AG04450 (cell line): Measurements from ENCODE around the gene TRAF1. TPM values are rescaled to one million over a fixed set of nuclear protein-coding genes. Genes with fewer than 3 reads are reported as not detected.

Experiments used
- CTCF ChIA-PET: fragments of 300-600, 350-600 bp; formaldehyde crosslinking; extraction: SDS; loops from one replicate; lab custom pipeline; 2022; ENCODE audit warnings: antibody characterized with exemption, inconsistent platforms; lab: Charles Lee
- POLR2A ChIA-PET: fragments of 350-600 bp; formaldehyde crosslinking; extraction: SDS; loops from one replicate; lab custom pipeline; 2021; ENCODE audit warnings: antibody characterized with exemption, inconsistent platforms; lab: Yijun Ruan, JAX
- DNase-seq: peaks from one replicate; pipeline ENCODE4 v3.0.0-alpha.2; 2011; ENCODE audit warnings: low read depth, low spot score
- H3K27ac ChIP-seq: one replicate; pipeline ENCODE4 v1.5.1; 2012; ENCODE audit warnings: low read depth, low read length, control low read depth
- H3K27me3 ChIP-seq: one replicate; pipeline ENCODE4 v1.6.0; 2012; ENCODE audit warnings: low read length; ENCODE audit not compliant: control insufficient read depth, insufficient read depth
- H3K4me3 ChIP-seq: 2 replicates; pipeline ENCODE4 v1.5.1; 2011; ENCODE audit warnings: mild to moderate bottlenecking, low read depth, low read length, control low read depth
- H3K9me3 ChIP-seq: 2 replicates; pipeline ENCODE4 v1.5.1; 2012; ENCODE audit warnings: low read length; ENCODE audit not compliant: control insufficient read depth, insufficient read depth
- CTCF ChIP-seq: IDR thresholded peaks from 2 replicates; pipeline ENCODE4 v1.5.1; 2011; ENCODE audit warnings: low read depth, low read length, control low read depth, inconsistent platforms
- polyA plus RNA-seq: library from polyadenylated mRNA; depleted of rRNA; stranded (reverse); fragments of >200 nt; gene quantifications from 2 replicates; pipeline ENCODE4 v1.2.3, GENCODE V29; 2011

TRAF1 gene
- polyA plus RNA-seq, 1 experiment: 3.7 TPM

GRCh38 chr9:120857902-120858301 lies 68.7 kb downstream of the TRAF1 start:
- TF ChIP-seq CTCF: no peak
- DNase-seq: no peak
- H3K4me3 ChIP-seq: no peak overlapping the region
- ChIA-PET POLR2A (no interaction called here), CTCF (no interaction called here)
- H3K27ac ChIP-seq: no peak overlapping the region
- no peaks in the 10 kb centered on the region for H3K9me3 ChIP-seq
- H3K27me3 ChIP-seq: no peaks in the 10 kb centered on the region

DNA sequence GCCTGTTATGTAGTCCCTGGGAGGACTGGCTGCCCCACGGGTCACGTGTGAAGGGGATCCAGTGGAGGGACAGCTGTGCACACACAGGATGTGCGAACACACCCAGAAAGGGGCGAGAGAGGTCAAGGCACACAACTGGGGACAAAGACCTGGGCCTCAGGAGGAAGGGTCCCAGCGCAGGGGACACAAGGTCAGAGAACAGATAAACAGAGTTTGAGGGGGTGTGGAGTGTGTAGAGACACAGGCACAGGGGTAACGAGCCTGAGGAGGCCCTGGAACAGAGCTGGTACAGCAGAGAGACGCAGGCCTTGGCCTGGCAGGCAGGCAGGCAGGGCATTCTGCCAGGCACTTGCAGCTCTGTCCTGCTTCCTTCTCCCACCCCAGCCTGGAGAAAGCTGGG lies 69.1 kb downstream of the TRAF1 start:
- no peak for TF ChIP-seq CTCF
- Histone ChIP-seq H3K27me3 (no peaks in the 10 kb centered on the region), H3K9me3 (no peaks in the 10 kb centered on the region), H3K4me3 (no peak overlapping the region), H3K27ac (no peak overlapping the region)
- DNase-seq: no peak
- POLR2A ChIA-PET: no interaction called here
- CTCF ChIA-PET: no interaction called here

DNA sequence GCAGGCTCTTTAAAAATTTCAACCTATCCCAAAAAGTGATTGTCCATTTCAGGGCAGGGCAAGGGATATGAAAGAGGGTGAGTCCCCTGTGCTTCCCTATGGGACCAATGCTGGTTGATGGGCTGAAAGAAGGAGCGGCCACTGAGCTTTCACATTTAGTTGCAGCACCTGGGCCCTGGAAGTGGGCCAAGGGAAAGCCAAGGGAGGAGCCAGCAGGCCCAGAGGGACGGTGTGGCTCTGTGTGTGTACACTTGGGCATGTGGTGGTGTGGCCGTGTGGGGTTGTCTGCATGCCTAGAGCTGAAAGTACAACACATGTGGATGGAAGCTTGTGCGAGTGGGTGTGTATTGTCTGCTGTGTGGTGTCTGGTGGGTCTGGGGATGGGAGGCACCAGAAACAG lies 69.9 kb downstream of the TRAF1 start:
- no peak for TF ChIP-seq CTCF
- H3K9me3 ChIP-seq: no peaks in the 10 kb centered on the region
- H3K27ac ChIP-seq: no peak overlapping the region
- POLR2A ChIA-PET: interaction anchor here (0.6 kb wide), 1 partner anchor 17 kb away, joined by 4 read pairs; no protein-coding TSS in a partner anchor
- CTCF ChIA-PET: no interaction called here
- no peak overlapping the region for H3K4me3 ChIP-seq
- DNase-seq: no peak
- no peaks in the 10 kb centered on the region for H3K27me3 ChIP-seq

DNA sequence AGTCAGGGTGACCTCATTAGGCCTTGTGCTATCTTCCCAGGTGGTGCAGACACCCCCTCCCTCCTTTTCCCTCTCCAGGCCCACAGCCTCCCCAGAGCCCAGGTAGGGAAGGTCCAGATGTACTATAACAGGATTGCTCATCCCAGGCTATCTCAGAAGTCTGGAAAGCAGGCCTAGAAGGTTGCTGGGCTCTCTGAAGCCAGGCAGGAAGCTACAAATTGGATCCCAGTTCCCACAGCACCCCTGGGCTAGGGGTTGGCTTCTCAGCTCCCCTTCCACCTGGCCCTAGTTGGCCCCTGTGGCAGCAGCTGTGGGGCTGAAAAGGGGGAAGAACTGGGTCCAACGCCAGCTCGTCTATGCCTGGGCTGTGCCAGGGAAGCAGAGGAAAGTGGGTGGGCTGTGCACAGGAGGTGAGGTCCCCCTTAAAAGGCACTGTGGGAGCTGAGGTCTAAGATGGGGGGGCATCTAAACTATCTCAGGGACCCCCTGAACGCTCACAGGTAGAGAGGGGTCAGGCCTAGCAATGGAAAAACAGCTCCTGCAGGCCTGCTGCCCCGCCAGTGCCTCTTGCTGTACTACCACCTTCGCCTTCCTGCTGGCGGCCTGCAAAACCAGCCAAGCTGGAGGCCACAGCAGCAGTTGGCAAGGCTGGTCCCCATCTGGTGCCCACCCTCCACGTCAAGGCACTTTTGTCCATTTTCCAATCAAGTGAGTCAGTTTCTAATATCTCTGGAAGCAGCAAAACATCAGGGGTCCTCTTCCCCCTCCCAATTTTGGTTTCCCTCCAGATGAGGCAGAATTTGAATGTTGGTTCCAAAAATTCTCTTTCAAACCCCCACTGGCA lies 70.5 kb downstream of the TRAF1 start:
- POLR2A ChIA-PET: interaction anchor here (0.6 kb wide), 1 partner anchor 16 kb away, joined by 4 read pairs; no protein-coding TSS in a partner anchor
- Histone ChIP-seq H3K9me3 (no peaks in the 10 kb centered on the region), H3K27me3 (no peaks in the 10 kb centered on the region), H3K4me3 (no peak overlapping the region), H3K27ac (no peak overlapping the region)
- no peak for TF ChIP-seq CTCF
- CTCF ChIA-PET: no interaction called here
- no peak for DNase-seq

DNA sequence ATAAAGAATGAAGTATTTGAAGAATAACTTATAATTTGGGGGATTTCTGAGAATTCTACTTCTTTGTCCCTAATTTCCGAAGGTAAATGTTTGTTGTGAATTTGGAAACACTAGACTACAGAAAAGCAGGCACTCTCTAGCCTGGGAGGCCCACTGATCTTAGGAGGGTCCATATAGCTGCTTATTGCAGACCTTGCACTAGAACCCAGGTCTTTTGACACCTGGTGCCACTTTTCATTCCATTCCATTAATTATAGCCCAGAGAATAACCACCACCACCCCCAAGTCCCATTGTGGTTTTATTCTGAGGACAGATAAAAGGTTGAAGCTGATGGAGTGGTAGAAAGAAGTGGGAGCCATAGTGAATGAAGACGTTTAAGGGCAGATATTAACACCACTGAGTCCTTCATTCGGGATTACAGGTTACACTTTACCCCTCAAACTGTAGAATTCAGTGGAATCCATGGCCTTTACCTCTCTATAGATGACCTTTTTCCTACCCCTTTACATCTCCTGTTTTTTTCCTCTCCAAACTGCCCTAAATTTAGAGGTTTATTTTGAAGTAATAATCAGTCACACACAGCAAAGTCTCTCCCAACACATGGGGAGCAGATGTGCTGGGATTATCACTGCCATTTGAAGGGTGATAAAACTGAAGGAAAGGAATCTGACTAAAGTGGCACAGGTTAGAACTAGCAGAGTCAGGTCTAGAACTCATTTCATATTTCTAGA lies 71.8 kb downstream of the TRAF1 start:
- POLR2A ChIA-PET: no interaction called here
- no peak for DNase-seq

More for the DNA sequence above, 71.8 kb downstream of the TRAF1 start:
- Histone ChIP-seq H3K27ac (no peak overlapping the region), H3K27me3 (no peaks in the 10 kb centered on the region), H3K4me3 (no peak overlapping the region), H3K9me3 (no peaks in the 10 kb centered on the region)
- no peak for TF ChIP-seq CTCF
- CTCF ChIA-PET: interaction anchor here (1.0 kb wide), 1 partner anchor 15 kb away, joined by 3 read pairs; no protein-coding TSS in a partner anchor
